IMR-90 (cell line): ENCODE data around the gene TMTC1.

Experiments used
- CEBPB ChIP-seq: IDR thresholded peaks from 2 replicates; pipeline ENCODE4 v1.6.1; 2012; ENCODE audit warnings: low read depth, low read length, improper control_type of control experiment
- CTCF ChIP-seq: conservative IDR thresholded peaks from 2 replicates; pipeline ENCODE4 v1.5.1; 2012; ENCODE audit warnings: mild to moderate bottlenecking, low read depth, low read length, improper control_type of control experiment
- MAZ ChIP-seq: IDR thresholded peaks from 2 replicates; pipeline ENCODE4 v1.6.1; 2012; ENCODE audit warnings: low read depth, mild to moderate bottlenecking, low read length, improper control_type of control experiment, moderate library complexity, borderline replicate concordance

DNA sequence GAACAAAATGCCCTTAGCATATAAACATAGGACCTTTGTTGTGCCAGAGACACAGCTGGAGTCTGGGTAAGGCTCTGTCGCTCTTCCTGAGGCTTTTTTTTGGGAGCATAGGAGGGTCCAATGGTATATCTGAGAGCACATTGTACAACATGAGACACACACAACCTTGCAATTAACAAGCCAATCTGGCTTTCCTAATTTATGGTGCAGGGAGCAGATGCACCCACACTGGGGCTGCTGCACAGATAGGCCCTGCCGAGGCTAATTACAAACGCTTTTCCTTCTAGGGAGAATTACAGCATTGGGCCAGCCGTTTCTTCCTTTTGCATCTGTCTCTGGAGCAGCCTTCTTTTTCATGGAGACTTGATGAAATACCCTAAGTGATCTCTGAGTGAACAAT lies 211.3 kb downstream of the TMTC1 start:
- no peak for TF ChIP-seq CTCF
- TF ChIP-seq MAZ: no peak
- no peak for TF ChIP-seq CEBPB
